Measurements from ENCODE around the gene TTC21B.
"Not testable (repeated sequence)": the region's sequence is repeated elsewhere in the genome, so short reads cannot be mapped to it uniquely, and the experiment has no call there.

TTC21B gene

GRCh38 chr2:165872101-165872791 is 81.3 kb downstream of the TTC21B start:
- H3K9me3 ChIP-seq (ENCODE audit: control insufficient read depth in 2 of 2, low read length in 2 of 2): no peaks in the 10 kb centered on the region
- H3K4me3 ChIP-seq (ENCODE audit: low read length in 2 of 2): no peak overlapping the region
- no peak overlapping the region for H3K27ac ChIP-seq (ENCODE audit: low read depth in 2 of 2, low read length in 2 of 2)
- H3K27me3 ChIP-seq (ENCODE audit: control insufficient read depth in 2 of 2, insufficient read depth in 2 of 2, low read length in 2 of 2): no peaks in the 10 kb centered on the region
- no peak overlapping the region for H3K9ac ChIP-seq (ENCODE audit: low read depth in 1 of 2, low read length in 2 of 2)
- H3K4me1 ChIP-seq (ENCODE audit: control insufficient read depth in 2 of 2, insufficient read depth in 2 of 2, low read length in 2 of 2): peaks cover 3 to 13% of the 10 kb centered on the region in 2 donors
- peaks cover 1 to 4% of the 10 kb centered on the region in 2 donors for H3K36me3 ChIP-seq (ENCODE audit: control insufficient read depth in 2 of 2, insufficient read depth in 2 of 2, low read length in 2 of 2)

- peaks cover 0 to 4% of the 10 kb centered on the region in 2 donors for H3K36me3 ChIP-seq (ENCODE audit: control insufficient read depth in 2 of 2, insufficient read depth in 2 of 2, low read length in 2 of 2)
- H3K4me3 ChIP-seq (ENCODE audit: low read length in 2 of 2): no peak overlapping the region
- no peaks in the 10 kb centered on the region for H3K9me3 ChIP-seq (ENCODE audit: control insufficient read depth in 2 of 2, low read length in 2 of 2)
- H3K27ac ChIP-seq (ENCODE audit: low read depth in 2 of 2, low read length in 2 of 2): peak overlapping the region; percentile 26 to 40
- no peaks in the 10 kb centered on the region for H3K27me3 ChIP-seq (ENCODE audit: control insufficient read depth in 2 of 2, insufficient read depth in 2 of 2, low read length in 2 of 2)
- no peak overlapping the region for H3K9ac ChIP-seq (ENCODE audit: low read depth in 1 of 2, low read length in 2 of 2)
- H3K4me1 ChIP-seq (ENCODE audit: control insufficient read depth in 2 of 2, insufficient read depth in 2 of 2, low read length in 2 of 2): peaks cover 3 to 13% of the 10 kb centered on the region in 2 donors
Measured at GRCh38 chr2:165871025-165871424, 82.6 kb downstream of the TTC21B start.

GRCh38 chr2:165870346-165870745 is 83.2 kb downstream of the TTC21B start:
- H3K9me3 ChIP-seq (ENCODE audit: control insufficient read depth in 2 of 2, low read length in 2 of 2): no peaks in the 10 kb centered on the region
- H3K4me3 ChIP-seq (ENCODE audit: low read length in 2 of 2): no peak overlapping the region
- H3K36me3 ChIP-seq (ENCODE audit: control insufficient read depth in 2 of 2, insufficient read depth in 2 of 2, low read length in 2 of 2): peaks cover 0 to 4% of the 10 kb centered on the region in 2 donors
- peak overlapping the region in 1 of 2 donors; percentile 40 for H3K27ac ChIP-seq (ENCODE audit: low read depth in 2 of 2, low read length in 2 of 2)
- H3K9ac ChIP-seq (ENCODE audit: low read depth in 1 of 2, low read length in 2 of 2): no peak overlapping the region
- no peaks in the 10 kb centered on the region for H3K27me3 ChIP-seq (ENCODE audit: control insufficient read depth in 2 of 2, insufficient read depth in 2 of 2, low read length in 2 of 2)
- H3K4me1 ChIP-seq (ENCODE audit: control insufficient read depth in 2 of 2, insufficient read depth in 2 of 2, low read length in 2 of 2): peaks cover 3 to 13% of the 10 kb centered on the region in 2 donors

- no peaks in the 10 kb centered on the region for H3K27me3 ChIP-seq (ENCODE audit: control insufficient read depth in 2 of 2, insufficient read depth in 2 of 2, low read length in 2 of 2)
- H3K27ac ChIP-seq (ENCODE audit: low read depth in 2 of 2, low read length in 2 of 2): no peak overlapping the region
- H3K4me3 ChIP-seq (ENCODE audit: low read length in 2 of 2): no peak overlapping the region
- H3K4me1 ChIP-seq (ENCODE audit: control insufficient read depth in 2 of 2, insufficient read depth in 2 of 2, low read length in 2 of 2): peaks cover 3 to 13% of the 10 kb centered on the region in 2 donors
- no peak overlapping the region for H3K9ac ChIP-seq (ENCODE audit: low read depth in 1 of 2, low read length in 2 of 2)
- H3K36me3 ChIP-seq (ENCODE audit: control insufficient read depth in 2 of 2, insufficient read depth in 2 of 2, low read length in 2 of 2): peaks cover 0 to 4% of the 10 kb centered on the region in 2 donors
- H3K9me3 ChIP-seq (ENCODE audit: control insufficient read depth in 2 of 2, low read length in 2 of 2): no peaks in the 10 kb centered on the region
Measured at GRCh38 chr2:165868211-165868610, 85.4 kb downstream of the TTC21B start.

- no peak overlapping the region for H3K4me3 ChIP-seq (ENCODE audit: low read length in 2 of 2)
- H3K9me3 ChIP-seq (ENCODE audit: control insufficient read depth in 2 of 2, low read length in 2 of 2): no peaks in the 10 kb centered on the region
- no peaks in the 10 kb centered on the region for H3K36me3 ChIP-seq (ENCODE audit: control insufficient read depth in 2 of 2, insufficient read depth in 2 of 2, low read length in 2 of 2)
- H3K27me3 ChIP-seq (ENCODE audit: control insufficient read depth in 2 of 2, insufficient read depth in 2 of 2, low read length in 2 of 2): no peaks in the 10 kb centered on the region
- no peaks in the 10 kb centered on the region for H3K4me1 ChIP-seq (ENCODE audit: control insufficient read depth in 2 of 2, insufficient read depth in 2 of 2, low read length in 2 of 2)
- no peak overlapping the region for H3K27ac ChIP-seq (ENCODE audit: low read depth in 2 of 2, low read length in 2 of 2)
- H3K9ac ChIP-seq (ENCODE audit: low read depth in 1 of 2, low read length in 2 of 2): no peak overlapping the region
Measured at GRCh38 chr2:165864296-165864695, 89.3 kb downstream of the TTC21B start.

GRCh38 chr2:165863810-165864261 is 89.7 kb downstream of the TTC21B start:
- Histone ChIP-seq H3K27me3 (ENCODE audit: control insufficient read depth in 2 of 2, insufficient read depth in 2 of 2, low read length in 2 of 2) (no peaks in the 10 kb centered on the region), H3K9me3 (ENCODE audit: control insufficient read depth in 2 of 2, low read length in 2 of 2) (no peaks in the 10 kb centered on the region), H3K27ac (ENCODE audit: low read depth in 2 of 2, low read length in 2 of 2) (no peak overlapping the region), H3K4me1 (ENCODE audit: control insufficient read depth in 2 of 2, insufficient read depth in 2 of 2, low read length in 2 of 2) (no peaks in the 10 kb centered on the region), H3K9ac (ENCODE audit: low read depth in 1 of 2, low read length in 2 of 2) (no peak overlapping the region), H3K4me3 (ENCODE audit: low read length in 2 of 2) (no peak overlapping the region), H3K36me3 (ENCODE audit: control insufficient read depth in 2 of 2, insufficient read depth in 2 of 2, low read length in 2 of 2) (no peaks in the 10 kb centered on the region)

GRCh38 chr2:165861083-165861482 is 92.5 kb downstream of the TTC21B start:
- not testable (repeated sequence) for H3K4me1 ChIP-seq (ENCODE audit: control insufficient read depth in 2 of 2, insufficient read depth in 2 of 2, low read length in 2 of 2); H3K27ac ChIP-seq (ENCODE audit: low read depth in 2 of 2, low read length in 2 of 2); H3K27me3 ChIP-seq (ENCODE audit: control insufficient read depth in 2 of 2, insufficient read depth in 2 of 2, low read length in 2 of 2); H3K9me3 ChIP-seq (ENCODE audit: control insufficient read depth in 2 of 2, low read length in 2 of 2); H3K4me3 ChIP-seq (ENCODE audit: low read length in 2 of 2); H3K9ac ChIP-seq (ENCODE audit: low read depth in 1 of 2, low read length in 2 of 2); H3K36me3 ChIP-seq (ENCODE audit: control insufficient read depth in 2 of 2, insufficient read depth in 2 of 2, low read length in 2 of 2)

GRCh38 chr2:165859723-165860122 is 93.9 kb downstream of the TTC21B start:
- H3K27ac ChIP-seq (ENCODE audit: low read depth in 2 of 2, low read length in 2 of 2); H3K36me3 ChIP-seq (ENCODE audit: control insufficient read depth in 2 of 2, insufficient read depth in 2 of 2, low read length in 2 of 2); H3K4me3 ChIP-seq (ENCODE audit: low read length in 2 of 2); H3K9ac ChIP-seq (ENCODE audit: low read depth in 1 of 2, low read length in 2 of 2); H3K4me1 ChIP-seq (ENCODE audit: control insufficient read depth in 2 of 2, insufficient read depth in 2 of 2, low read length in 2 of 2); H3K9me3 ChIP-seq (ENCODE audit: control insufficient read depth in 2 of 2, low read length in 2 of 2); H3K27me3 ChIP-seq (ENCODE audit: control insufficient read depth in 2 of 2, insufficient read depth in 2 of 2, low read length in 2 of 2): not testable (repeated sequence)

- H3K9me3 ChIP-seq (ENCODE audit: control insufficient read depth in 2 of 2, low read length in 2 of 2): no peaks in the 10 kb centered on the region
- no peak overlapping the region for H3K9ac ChIP-seq (ENCODE audit: low read depth in 1 of 2, low read length in 2 of 2)
Measured at GRCh38 chr2:165857876-165858275, 95.7 kb downstream of the TTC21B start.

GRCh38 chr2:165852394-165852793 is 101.2 kb downstream of the TTC21B start:
- Histone ChIP-seq H3K27me3 (ENCODE audit: control insufficient read depth in 2 of 2, insufficient read depth in 2 of 2, low read length in 2 of 2) (no peaks in the 10 kb centered on the region), H3K9me3 (ENCODE audit: control insufficient read depth in 2 of 2, low read length in 2 of 2) (peaks cover 0 to 2% of the 10 kb centered on the region in 2 donors), H3K27ac (ENCODE audit: low read depth in 2 of 2, low read length in 2 of 2) (no peak overlapping the region), H3K4me1 (ENCODE audit: control insufficient read depth in 2 of 2, insufficient read depth in 2 of 2, low read length in 2 of 2) (no peaks in the 10 kb centered on the region), H3K9ac (ENCODE audit: low read depth in 1 of 2, low read length in 2 of 2) (no peak overlapping the region), H3K4me3 (ENCODE audit: low read length in 2 of 2) (no peak overlapping the region), H3K36me3 (ENCODE audit: control insufficient read depth in 2 of 2, insufficient read depth in 2 of 2, low read length in 2 of 2) (no peaks in the 10 kb centered on the region)

More at GRCh38 chr2:165857876-165858275, 95.7 kb downstream of the TTC21B start:
- no peaks in the 10 kb centered on the region for H3K4me1 ChIP-seq (ENCODE audit: control insufficient read depth in 2 of 2, insufficient read depth in 2 of 2, low read length in 2 of 2)
- H3K36me3 ChIP-seq (ENCODE audit: control insufficient read depth in 2 of 2, insufficient read depth in 2 of 2, low read length in 2 of 2): no peaks in the 10 kb centered on the region
- H3K27ac ChIP-seq (ENCODE audit: low read depth in 2 of 2, low read length in 2 of 2): no peak overlapping the region
- no peaks in the 10 kb centered on the region for H3K27me3 ChIP-seq (ENCODE audit: control insufficient read depth in 2 of 2, insufficient read depth in 2 of 2, low read length in 2 of 2)
- H3K4me3 ChIP-seq (ENCODE audit: low read length in 2 of 2): no peak overlapping the region

Measured in mucosa of rectum (tissue), 2 donors.